ENCODE results near the gene WASHC2A.
"Not testable (repeated sequence)": the region's sequence is repeated elsewhere in the genome, so short reads cannot be mapped to it uniquely, and the experiment has no call there.

WASHC2A gene

GRCh38 chr10:50092928-50093327, 25.2 kb downstream of the WASHC2A start:
- H4K91ac ChIP-seq (ENCODE audit: low read depth, low read length); H2AK5ac ChIP-seq (ENCODE audit: low read length); H3K23ac ChIP-seq (ENCODE audit: low read length); H3K27me3 ChIP-seq (ENCODE audit: insufficient read depth, low read length); H2BK5ac ChIP-seq (ENCODE audit: low read depth, low read length, poor library complexity); H3K18ac ChIP-seq (ENCODE audit: low read length); H3K9me3 ChIP-seq (ENCODE audit: insufficient read depth, low read depth, low read length); H3K4ac ChIP-seq (ENCODE audit: low read depth, low read length); H3K79me2 ChIP-seq (ENCODE audit: control insufficient read depth, insufficient read depth, low read length, poor library complexity); H3K14ac ChIP-seq (ENCODE audit: low read length); H4K8ac ChIP-seq (ENCODE audit: low read depth, low read length); H3K79me1 ChIP-seq (ENCODE audit: low read length); H3K4me2 ChIP-seq (ENCODE audit: low read length); H3K4me3 ChIP-seq (ENCODE audit: low read depth, low read length); H2BK120ac ChIP-seq (ENCODE audit: insufficient read depth, low read length, poor library complexity); H3K36me3 ChIP-seq (ENCODE audit: control insufficient read depth in 1 of 2, insufficient read depth in 2 of 2, low read length in 2 of 2); H2BK12ac ChIP-seq (ENCODE audit: low read length); H3K27ac ChIP-seq (ENCODE audit: low read depth, low read length); H3K9ac ChIP-seq (ENCODE audit: low read length); DNase-seq; H2AFZ ChIP-seq (ENCODE audit: insufficient read depth, low read length, poor library complexity); H3K4me1 ChIP-seq (ENCODE audit: control insufficient read depth in 1 of 2, insufficient read depth in 2 of 2, low read length in 2 of 2); H4K12ac ChIP-seq (ENCODE audit: low read depth, low read length): not testable (repeated sequence)
- WGBS (ENCODE audit: extremely low coverage, insufficient coverage, insufficient read length) = no CpG with 5 or more reads among the region's 8 CpGs

GRCh38 chr10:50094630-50095029, 26.9 kb downstream of the WASHC2A start:
- WGBS (ENCODE audit: extremely low coverage, insufficient coverage, insufficient read length) = no CpG with 5 or more reads among the region's 5 CpGs
- H3K23ac ChIP-seq (ENCODE audit: low read length); H3K18ac ChIP-seq (ENCODE audit: low read length); H2AK5ac ChIP-seq (ENCODE audit: low read length); H3K9me3 ChIP-seq (ENCODE audit: insufficient read depth, low read depth, low read length); H3K9ac ChIP-seq (ENCODE audit: low read length); H3K27me3 ChIP-seq (ENCODE audit: insufficient read depth, low read length); H4K91ac ChIP-seq (ENCODE audit: low read depth, low read length); H2BK120ac ChIP-seq (ENCODE audit: insufficient read depth, low read length, poor library complexity); H3K4me1 ChIP-seq (ENCODE audit: control insufficient read depth in 1 of 2, insufficient read depth in 2 of 2, low read length in 2 of 2); H2AFZ ChIP-seq (ENCODE audit: insufficient read depth, low read length, poor library complexity); H3K79me2 ChIP-seq (ENCODE audit: control insufficient read depth, insufficient read depth, low read length, poor library complexity); H2BK12ac ChIP-seq (ENCODE audit: low read length); H4K12ac ChIP-seq (ENCODE audit: low read depth, low read length); H3K14ac ChIP-seq (ENCODE audit: low read length); H3K27ac ChIP-seq (ENCODE audit: low read depth, low read length); H3K4ac ChIP-seq (ENCODE audit: low read depth, low read length); DNase-seq; H3K79me1 ChIP-seq (ENCODE audit: low read length); H3K4me2 ChIP-seq (ENCODE audit: low read length); H4K8ac ChIP-seq (ENCODE audit: low read depth, low read length); H2BK5ac ChIP-seq (ENCODE audit: low read depth, low read length, poor library complexity); H3K4me3 ChIP-seq (ENCODE audit: low read depth, low read length): not testable (repeated sequence)
- H3K36me3 ChIP-seq (ENCODE audit: control insufficient read depth in 1 of 2, insufficient read depth in 2 of 2, low read length in 2 of 2) = peaks cover 8 to 10% of the 10 kb centered on the region in 2 experiments

GRCh38 chr10:50095402-50095801, 27.6 kb downstream of the WASHC2A start:
- not testable (repeated sequence) for H3K23ac ChIP-seq (ENCODE audit: low read length); H3K4me2 ChIP-seq (ENCODE audit: low read length); H3K79me2 ChIP-seq (ENCODE audit: control insufficient read depth, insufficient read depth, low read length, poor library complexity); H3K9ac ChIP-seq (ENCODE audit: low read length); H2AFZ ChIP-seq (ENCODE audit: insufficient read depth, low read length, poor library complexity); H3K4me1 ChIP-seq (ENCODE audit: control insufficient read depth in 1 of 2, insufficient read depth in 2 of 2, low read length in 2 of 2); H3K79me1 ChIP-seq (ENCODE audit: low read length); H3K14ac ChIP-seq (ENCODE audit: low read length); H4K8ac ChIP-seq (ENCODE audit: low read depth, low read length); H4K12ac ChIP-seq (ENCODE audit: low read depth, low read length); H2BK12ac ChIP-seq (ENCODE audit: low read length); DNase-seq; H3K4ac ChIP-seq (ENCODE audit: low read depth, low read length); H3K27ac ChIP-seq (ENCODE audit: low read depth, low read length); H3K27me3 ChIP-seq (ENCODE audit: insufficient read depth, low read length); H2AK5ac ChIP-seq (ENCODE audit: low read length); H3K4me3 ChIP-seq (ENCODE audit: low read depth, low read length); H2BK120ac ChIP-seq (ENCODE audit: insufficient read depth, low read length, poor library complexity); H3K9me3 ChIP-seq (ENCODE audit: insufficient read depth, low read depth, low read length); H3K18ac ChIP-seq (ENCODE audit: low read length); H2BK5ac ChIP-seq (ENCODE audit: low read depth, low read length, poor library complexity); H4K91ac ChIP-seq (ENCODE audit: low read depth, low read length)
- H3K36me3 ChIP-seq (ENCODE audit: control insufficient read depth in 1 of 2, insufficient read depth in 2 of 2, low read length in 2 of 2) = peaks cover 8 to 10% of the 10 kb centered on the region in 2 experiments
- WGBS (ENCODE audit: extremely low coverage, insufficient coverage, insufficient read length) = no CpG with 5 or more reads among the region's 7 CpGs

GRCh38 chr10:50096722-50097121, 29.0 kb downstream of the WASHC2A start:
- H3K23ac ChIP-seq (ENCODE audit: low read length); H3K79me1 ChIP-seq (ENCODE audit: low read length); H3K18ac ChIP-seq (ENCODE audit: low read length); H2AFZ ChIP-seq (ENCODE audit: insufficient read depth, low read length, poor library complexity); H3K79me2 ChIP-seq (ENCODE audit: control insufficient read depth, insufficient read depth, low read length, poor library complexity); H3K14ac ChIP-seq (ENCODE audit: low read length); H3K4ac ChIP-seq (ENCODE audit: low read depth, low read length); H4K8ac ChIP-seq (ENCODE audit: low read depth, low read length); H2BK12ac ChIP-seq (ENCODE audit: low read length); H3K9me3 ChIP-seq (ENCODE audit: insufficient read depth, low read depth, low read length); H4K12ac ChIP-seq (ENCODE audit: low read depth, low read length); H3K4me2 ChIP-seq (ENCODE audit: low read length); H2BK5ac ChIP-seq (ENCODE audit: low read depth, low read length, poor library complexity); H2AK5ac ChIP-seq (ENCODE audit: low read length); DNase-seq; H3K4me1 ChIP-seq (ENCODE audit: control insufficient read depth in 1 of 2, insufficient read depth in 2 of 2, low read length in 2 of 2); H3K4me3 ChIP-seq (ENCODE audit: low read depth, low read length); H3K9ac ChIP-seq (ENCODE audit: low read length); H3K27ac ChIP-seq (ENCODE audit: low read depth, low read length); H2BK120ac ChIP-seq (ENCODE audit: insufficient read depth, low read length, poor library complexity); H3K27me3 ChIP-seq (ENCODE audit: insufficient read depth, low read length); H4K91ac ChIP-seq (ENCODE audit: low read depth, low read length): not testable (repeated sequence)
- peaks cover 9 to 16% of the 10 kb centered on the region in 2 experiments for H3K36me3 ChIP-seq (ENCODE audit: control insufficient read depth in 1 of 2, insufficient read depth in 2 of 2, low read length in 2 of 2)
- no CpG with 5 or more reads among the region's 3 CpGs for WGBS (ENCODE audit: extremely low coverage, insufficient coverage, insufficient read length)

All from trophoblast cell (in vitro differentiated cells and primary cell).